GM18499 (cell line): ENCODE measurements around the gene TRIM2.

ENCODE experiments used
- ATAC-seq: cut with Tn5 transposase; IDR thresholded peaks from one replicate; pipeline ENCODE4 v1.9.1; 2021; ENCODE audit warnings: moderate number of reproducible peaks; ENCODE audit not compliant: insufficient read depth, unreplicated experiment

The TRIM2 gene

DNA sequence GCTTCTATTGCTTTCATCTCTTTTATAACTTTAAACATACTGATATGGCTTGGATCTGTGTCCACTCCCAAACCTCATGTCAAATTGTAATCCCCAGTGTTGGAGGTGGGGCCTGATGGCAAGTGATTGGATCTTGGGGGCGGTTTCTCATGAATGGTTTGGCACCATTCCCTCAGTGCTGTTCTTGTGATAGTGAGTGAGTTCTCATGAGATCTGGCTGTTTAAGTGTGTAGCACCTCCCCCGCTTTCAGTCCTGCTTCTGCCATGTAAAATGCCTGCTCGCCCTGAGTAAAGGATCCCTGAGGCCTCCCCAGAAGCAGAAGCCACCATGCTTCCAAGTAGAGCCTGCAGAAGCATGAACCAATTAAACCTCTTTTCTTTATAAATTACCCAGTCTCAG lies 157.9 kb downstream of the TRIM2 start:
- no peak for ATAC-seq

- ATAC-seq, result no peak
Observed at GRCh38 chr4:153364061-153364460, 159.8 kb downstream of the TRIM2 start.

GRCh38 chr4:153365003-153365402 lies 160.8 kb downstream of the TRIM2 start:
- no peak for ATAC-seq

DNA sequence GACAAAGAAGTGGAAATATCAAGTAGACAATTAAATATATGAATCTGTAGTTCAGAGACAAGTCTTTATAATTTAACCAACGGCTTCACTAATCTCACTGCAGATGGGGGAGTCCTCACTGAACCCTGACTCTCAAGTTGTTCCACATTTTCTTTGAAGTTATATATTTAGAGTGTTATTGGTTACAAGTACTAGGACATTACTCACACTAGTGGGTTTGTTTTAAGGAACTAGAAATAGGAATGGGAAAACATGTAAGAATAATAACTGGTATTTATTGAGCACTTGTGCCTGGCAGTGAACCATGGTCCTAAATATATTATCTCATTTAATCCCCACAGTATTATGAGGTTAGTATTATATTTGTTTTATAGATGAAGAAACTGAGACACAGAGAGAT lies 162.2 kb downstream of the TRIM2 start:
- ATAC-seq, result no peak

GRCh38 chr4:153367092-153367491 lies 162.8 kb downstream of the TRIM2 start:
- no peak for ATAC-seq

GRCh38 chr4:153369021-153369420 lies 164.8 kb downstream of the TRIM2 start:
- no peak for ATAC-seq

DNA sequence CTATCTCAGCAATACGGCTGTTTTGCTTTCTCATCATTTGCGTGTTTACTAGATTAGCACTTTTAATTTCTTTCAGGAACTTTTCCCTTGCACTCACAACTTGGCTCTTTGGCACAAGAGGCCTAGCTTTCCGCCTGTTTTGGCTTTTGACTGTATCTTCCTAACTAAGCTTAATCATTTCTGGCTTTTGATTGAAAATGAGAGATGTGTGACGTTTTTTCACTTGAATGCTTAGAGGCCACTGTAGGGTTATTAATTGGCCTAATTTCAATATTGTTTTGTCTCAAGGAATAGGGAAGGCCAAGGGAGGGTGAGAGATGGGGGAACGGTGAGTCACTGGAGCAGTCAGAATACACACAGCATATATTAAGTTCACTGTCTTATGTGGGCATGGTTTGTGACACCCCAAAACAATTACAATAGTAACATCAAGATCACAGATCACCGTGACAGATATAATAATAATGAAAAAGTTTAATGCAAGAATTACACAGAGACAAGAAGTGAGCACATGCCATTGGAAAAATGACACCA lies 167.5 kb downstream of the TRIM2 start:
- no peak for ATAC-seq

GRCh38 chr4:153372967-153373562 lies 168.8 kb downstream of the TRIM2 start:
- ATAC-seq, result no peak

DNA sequence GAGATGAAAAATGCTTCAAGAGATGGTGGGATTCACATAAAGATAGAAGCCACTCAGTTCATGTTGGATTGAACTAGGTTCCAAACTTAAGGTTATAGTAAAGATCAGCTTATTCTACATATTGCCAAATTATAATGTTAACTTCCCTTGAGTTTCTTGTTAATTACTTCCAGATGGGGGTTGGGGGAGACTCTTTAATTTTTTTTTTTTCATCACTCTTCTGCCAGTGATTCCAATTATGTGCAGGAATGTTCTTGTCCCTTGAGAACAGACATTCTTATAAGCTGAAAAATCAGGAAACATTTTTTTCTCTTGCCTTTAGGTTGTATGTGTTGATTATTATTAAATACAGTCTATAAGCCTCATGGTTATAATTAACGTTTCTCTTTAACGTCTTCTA lies 170.2 kb downstream of the TRIM2 start:
- no peak for ATAC-seq

GRCh38 chr4:153375303-153375702 lies 171.1 kb downstream of the TRIM2 start:
- no peak for ATAC-seq

DNA sequence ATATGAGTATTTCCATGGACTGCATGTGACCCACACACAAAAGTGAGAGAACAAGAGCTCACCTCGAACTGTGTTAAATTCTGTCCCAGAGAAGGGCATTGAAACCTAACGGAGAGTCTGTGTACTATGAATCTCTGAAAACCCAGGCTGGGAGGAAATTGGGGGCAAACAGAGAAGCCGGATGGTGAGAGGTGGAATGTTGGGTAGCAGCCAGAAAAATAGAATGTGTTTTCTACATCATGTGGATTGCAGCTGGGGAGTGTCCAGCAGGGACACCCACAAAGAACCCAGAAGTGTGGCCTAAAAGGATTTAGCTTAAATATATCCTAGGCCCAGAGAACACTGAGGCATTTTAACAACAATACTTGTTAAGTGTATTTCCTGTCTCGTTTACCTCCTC lies 178.9 kb downstream of the TRIM2 start:
- no peak for ATAC-seq

- ATAC-seq, result no peak
Observed at GRCh38 chr4:153384160-153384559, 179.9 kb downstream of the TRIM2 start.

DNA sequence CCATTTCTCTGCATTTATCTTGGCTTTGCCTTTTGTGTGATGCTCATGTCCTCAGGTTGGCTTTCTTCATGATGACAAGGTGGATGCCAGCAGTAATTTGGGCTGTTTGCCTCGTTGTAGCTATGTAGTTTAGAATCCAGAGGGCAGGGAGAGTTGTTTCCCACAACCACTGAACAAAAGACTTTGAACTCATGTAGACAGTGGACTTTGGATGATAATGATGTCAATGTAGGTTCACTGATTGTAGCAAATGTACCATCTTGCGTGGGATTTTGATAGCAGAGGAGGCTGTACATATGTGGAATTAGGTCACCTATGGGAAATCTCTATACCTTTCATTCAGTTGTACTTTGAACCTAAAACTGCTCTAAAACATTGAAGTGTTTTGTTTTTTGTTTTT lies 181.5 kb downstream of the TRIM2 start:
- no peak for ATAC-seq

DNA sequence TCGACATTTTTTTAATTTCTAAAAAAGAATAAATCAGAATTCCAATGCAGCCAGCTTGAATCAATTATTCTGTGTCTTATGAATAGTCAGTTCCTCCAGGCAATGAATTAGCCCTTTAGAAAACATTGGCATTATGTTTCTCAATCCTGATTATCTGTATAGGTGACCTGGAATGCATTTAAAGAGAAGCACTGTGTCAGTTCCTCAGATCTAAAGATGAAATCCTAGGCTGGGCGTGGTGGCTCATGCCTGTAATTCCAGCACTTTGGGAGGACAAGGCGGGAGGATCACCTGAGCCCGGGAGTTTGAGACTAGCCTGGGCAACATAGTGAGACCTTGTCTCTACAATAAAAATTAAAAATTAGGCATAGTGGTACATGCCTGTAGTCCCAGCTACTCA lies 183.7 kb downstream of the TRIM2 start:
- no peak for ATAC-seq
